ENCODE results near the gene CDKAL1.
"Not testable (repeated sequence)": the region's sequence is repeated elsewhere in the genome, so short reads cannot be mapped to it uniquely, and the experiment has no call there.

Gene CDKAL1

DNA sequence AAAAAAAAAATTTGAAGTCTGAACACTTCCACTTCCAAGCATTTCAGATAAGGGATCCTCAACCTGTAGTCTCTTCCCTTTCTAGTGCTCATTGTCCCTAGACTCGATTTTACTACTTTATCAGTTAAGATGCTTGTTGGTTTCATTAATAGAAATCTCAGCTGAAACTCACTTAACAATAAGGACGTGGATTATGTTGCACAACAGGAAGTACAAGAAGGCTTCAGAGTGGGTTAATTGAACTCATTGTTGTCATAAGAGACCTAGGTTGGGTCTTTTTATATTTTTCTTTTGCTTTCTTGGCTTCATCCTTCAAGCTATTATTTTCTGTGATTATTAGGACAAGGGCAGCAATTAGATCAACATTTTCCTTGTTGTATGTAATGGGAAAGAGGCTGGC lies 175.2 kb downstream of the CDKAL1 start:
- no peak for DNase-seq (ENCODE audit: low spot score)

DNA sequence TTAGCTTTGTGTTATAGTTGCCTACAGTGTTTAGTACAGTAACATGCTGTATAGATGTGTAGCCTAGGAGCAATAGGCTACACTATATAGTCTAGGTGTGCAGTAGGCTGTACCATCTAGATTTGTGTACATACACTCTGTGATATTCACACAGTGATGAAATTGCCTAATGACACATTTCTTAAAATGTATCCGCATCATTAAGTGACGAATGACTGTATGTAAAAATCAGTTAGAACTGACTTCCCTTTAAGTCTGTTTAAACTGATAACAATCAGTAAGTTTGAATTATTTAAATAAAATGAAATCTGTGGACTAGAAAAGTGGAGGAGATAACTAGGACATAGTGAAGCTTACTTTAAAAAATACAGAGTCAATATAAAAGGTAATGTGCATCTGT lies 176.1 kb downstream of the CDKAL1 start:
- DNase-seq (ENCODE audit: low spot score): no peak

DNA sequence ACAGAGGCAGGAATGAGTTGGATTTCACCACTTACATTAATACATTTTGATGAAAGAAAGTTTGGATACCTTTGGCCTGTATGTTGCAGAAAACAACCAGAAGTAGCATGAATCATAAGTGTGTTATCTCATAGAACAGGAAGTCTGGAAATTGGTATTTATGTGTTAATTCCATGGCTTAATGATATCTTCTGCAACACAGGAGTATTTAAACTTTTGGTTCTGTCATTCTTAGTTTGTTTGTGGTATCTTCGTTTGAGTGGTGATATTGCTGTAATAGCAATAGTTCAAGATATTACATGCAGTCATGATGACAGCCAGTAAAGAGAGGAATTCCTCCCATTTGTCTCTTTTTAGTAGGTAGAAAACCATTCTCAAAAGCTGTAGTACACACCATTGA lies 177.3 kb downstream of the CDKAL1 start:
- no peak for DNase-seq (ENCODE audit: low spot score)

DNA sequence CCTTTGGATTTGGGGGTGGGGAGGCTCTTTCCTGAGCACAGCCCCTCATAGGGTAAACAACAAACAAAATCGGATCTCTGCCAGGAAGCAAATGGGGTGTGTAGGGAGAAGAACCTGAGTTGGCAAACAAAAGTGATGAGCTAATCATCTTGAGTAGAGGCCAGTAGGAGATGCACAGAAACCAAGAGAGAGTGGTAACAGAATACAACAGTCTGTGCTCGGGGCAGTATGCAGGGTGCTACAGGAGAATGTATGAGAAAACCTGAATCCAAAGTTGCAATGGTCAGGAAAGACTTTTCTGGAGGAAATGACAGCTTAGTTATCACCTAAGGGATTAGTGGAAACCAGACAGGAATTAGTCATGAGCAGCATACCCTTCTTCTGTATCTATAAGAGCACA lies 177.8 kb downstream of the CDKAL1 start:
- no peak for DNase-seq (ENCODE audit: low spot score)

DNA sequence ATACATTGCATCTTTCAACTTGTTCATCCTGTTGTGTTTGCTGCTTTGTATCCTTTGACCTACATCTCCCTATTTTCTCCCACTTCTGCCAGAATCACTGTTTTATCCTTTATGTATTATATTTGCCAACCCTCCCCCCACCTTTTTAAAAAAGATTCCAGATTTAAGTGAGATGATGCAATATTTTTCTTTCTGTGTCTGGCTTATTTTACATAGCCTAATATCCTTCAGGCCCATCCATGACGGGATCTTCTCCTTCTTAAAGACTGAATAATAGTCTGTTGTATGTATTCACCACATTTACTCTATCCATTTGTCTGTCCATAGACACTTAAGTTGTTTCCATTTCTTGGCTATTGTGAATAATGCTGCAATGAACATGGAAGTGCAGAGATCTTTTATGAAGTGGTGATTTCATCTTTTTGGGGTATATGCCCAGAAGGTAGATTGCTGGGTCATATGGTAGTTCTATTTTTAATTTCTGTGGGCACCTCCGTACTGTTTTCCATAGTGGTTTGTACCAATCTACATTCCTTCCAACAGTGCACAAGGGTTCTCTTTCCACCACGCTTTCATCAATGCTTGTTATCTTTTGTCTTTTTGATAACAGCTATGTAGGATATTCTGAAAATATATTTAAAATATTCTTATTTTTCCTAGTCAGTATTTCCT lies 181.0 kb downstream of the CDKAL1 start:
- no peak for DNase-seq (ENCODE audit: low spot score)

DNA sequence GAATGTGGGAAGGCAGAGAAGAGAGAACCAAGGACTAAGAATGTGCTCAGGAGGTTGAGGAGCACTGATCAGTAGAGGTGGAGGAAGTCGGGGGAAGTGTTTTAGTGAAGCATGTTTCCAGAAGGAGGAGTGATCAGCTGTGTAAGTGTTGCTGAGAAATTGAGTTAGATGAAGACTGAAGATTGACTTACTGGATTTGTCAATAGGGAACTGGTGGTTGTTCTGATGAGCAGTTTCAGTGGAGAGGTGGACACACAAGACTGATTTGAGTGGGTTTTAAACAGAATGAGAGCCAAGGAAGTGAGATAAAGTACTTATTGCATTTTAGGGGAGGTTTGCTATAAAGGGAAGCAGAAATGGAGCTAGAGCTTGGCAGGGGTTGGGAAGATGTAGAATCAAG lies 182.6 kb downstream of the CDKAL1 start:
- no peak for DNase-seq (ENCODE audit: low spot score)

DNA sequence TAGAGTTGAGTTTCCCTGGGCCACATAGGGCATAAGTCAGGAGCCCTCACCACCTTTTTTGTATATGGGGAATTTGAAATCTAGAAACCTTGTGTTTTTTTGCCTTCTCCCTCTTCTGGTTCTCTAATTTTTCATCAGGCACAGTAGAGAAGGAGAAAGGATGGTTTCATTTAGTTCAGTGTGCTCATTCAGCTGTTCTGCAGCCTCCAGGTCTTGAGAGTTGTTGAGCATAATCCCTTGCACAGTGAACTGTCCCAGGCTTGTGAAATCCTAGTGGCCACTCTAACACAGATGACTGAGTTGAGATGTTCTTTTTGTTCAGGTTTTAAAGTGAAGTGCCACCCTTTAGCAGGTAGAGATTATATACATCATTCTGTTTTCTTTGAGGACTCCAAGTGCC lies 183.5 kb downstream of the CDKAL1 start:
- DNase-seq (ENCODE audit: low spot score): no peak

DNA sequence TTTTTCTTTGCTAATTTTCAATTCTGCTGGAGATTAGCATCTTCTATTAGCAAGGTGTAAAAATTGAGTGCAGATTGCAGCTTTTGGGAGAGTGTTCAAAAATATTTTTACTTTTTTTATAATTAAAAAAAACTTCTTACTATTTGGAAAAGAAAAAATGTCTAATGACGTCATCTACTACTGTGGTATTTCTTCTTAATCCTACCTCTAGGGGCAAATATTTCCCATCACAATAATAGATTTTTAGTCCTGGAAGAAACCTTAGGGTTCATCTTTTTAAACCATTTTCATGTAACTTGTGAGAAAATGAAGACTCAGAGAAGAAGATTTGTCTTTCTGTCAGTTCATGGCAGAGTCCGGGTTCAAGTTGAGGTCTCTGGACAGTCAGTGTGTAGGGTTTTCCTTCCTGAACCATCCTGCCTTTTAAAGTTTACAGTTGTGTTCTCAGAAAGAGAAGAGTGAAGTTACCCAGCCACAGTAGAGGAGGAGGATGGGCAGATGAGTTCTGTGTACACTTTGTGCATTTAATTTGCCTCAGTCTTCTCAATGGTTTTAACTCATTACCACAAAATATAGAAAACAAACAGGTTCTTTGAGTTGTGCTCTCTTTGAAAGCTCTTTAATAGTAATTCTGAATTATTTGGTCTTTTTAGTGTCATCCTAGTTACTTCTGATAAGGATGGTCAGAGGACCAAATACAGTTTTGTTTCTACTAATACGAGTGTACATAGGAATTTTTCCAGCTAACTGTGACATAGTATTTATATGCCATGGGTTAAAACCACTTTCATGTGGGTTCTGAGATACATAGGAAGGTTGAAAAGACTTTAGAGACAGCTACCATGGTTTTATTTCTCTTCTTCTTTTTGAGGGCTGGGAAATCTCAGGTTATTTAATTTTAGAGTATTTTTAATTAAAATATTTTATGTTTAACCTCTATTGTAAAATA lies 184.7 kb downstream of the CDKAL1 start:
- no peak for DNase-seq (ENCODE audit: low spot score)

DNA sequence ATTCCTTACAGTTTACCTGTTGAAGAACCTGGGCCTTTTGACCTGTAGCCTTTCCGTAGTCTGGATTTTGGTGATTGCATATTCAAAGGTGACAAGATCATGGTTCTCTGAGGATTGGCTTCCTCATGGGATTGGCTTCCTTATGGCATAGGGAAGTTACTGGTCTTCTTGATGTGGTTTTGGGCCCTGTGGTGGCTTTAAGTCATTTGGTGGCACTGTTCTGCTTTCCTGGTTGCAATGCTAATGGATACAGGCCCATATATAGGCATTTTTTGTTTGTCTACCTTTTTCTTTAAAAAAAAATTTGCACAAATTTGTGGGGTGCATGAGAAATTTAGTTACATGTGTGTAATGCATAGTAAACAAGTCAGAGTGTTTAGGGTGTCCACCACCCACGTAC lies 185.7 kb downstream of the CDKAL1 start:
- no peak for DNase-seq (ENCODE audit: low spot score)

DNA sequence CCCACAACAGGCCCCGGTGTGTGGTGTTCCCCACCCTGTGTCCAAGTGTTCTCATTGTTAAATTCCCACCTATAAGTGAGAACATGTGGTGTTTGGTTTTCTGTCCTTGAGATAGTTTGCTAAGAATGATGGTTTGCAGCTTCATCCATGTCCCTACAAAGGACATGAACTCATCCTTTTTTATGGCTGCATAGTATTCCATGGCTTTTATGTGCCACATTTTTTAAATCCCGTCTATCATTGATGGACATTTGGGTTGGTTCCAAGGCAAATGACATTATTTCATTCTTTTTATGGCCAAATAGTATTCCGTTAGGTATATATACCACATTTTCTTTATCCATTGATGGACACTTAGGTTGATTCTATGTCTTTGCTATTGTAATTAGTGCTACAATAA lies 186.9 kb downstream of the CDKAL1 start:
- DNase-seq (ENCODE audit: low spot score): not testable (repeated sequence)

DNA sequence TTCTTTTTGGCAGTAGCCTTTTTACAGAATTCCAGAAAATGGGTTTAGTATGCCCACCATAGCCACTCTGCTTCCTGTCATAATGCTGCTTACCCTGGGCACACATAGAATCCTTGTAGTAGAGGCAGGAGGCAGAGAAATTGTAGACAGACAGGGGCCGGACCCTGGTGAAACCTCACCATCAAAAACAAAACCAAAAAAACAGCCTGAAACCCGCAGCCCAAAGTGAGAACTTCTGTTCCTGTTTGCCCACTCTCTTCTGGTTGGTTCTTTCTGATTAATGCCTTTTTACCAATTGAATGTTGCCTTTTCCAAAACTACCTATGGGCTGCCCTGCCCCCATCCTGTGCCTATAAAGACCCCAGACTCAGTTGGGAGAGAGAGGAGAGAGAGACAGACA lies 188.2 kb downstream of the CDKAL1 start:
- no peak for DNase-seq (ENCODE audit: low spot score)

DNA sequence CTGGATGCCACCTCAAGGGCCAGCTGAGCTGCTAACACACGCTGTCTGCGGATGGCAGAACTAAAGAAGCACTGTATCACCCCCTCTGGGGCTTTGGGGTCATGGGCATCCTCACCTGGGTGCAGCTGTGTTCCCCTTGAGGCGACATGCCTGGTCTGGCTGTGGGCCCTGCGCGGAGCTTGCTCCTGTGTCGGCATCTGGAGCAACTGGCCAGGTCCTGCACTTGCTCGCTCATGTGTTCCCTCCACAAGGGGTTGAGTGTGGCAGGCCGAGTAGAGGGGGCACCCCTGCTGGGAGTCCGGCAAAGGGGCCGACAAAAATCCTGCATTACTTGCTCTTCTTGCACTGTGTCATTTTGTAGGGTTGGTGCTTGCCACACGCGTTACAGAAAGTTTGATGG lies 189.0 kb downstream of the CDKAL1 start:
- DNase-seq (ENCODE audit: low spot score): no peak

DNA sequence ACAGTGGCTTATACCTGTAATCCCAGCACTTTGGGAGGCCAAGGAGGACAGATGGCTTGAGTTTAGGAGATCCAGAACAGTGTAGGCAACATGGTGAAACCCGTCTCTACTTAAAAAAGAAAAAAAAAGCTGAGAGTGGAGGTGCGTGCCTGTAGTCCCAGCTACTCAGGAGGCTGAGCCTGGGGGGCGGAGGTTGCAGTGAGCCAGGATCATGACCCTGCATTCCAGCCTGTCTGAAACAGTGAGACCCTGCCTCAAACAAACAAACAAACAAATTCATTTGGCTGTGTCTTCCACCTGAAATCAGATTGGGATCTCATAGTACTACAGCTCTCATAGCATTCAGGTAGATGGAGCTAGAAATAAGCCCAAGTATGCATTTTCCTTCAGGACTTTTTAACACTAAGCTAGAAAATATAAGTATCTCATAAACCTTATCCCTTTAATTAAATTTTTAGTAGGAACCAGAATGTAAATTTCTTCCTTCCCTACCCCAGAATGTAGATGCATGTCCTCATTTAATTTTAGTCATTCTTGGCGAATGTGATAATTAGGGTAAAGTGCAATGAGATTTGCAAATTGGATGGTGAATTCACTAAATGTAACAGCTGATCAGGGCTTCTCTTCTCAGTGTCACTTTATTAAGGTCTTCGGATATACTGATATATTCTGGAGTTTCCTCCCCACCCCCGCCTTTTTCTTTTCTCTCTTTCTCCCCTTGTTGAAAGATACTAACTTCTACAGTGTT lies 190.4 kb downstream of the CDKAL1 start:
- DNase-seq (ENCODE audit: low spot score): no peak

DNA sequence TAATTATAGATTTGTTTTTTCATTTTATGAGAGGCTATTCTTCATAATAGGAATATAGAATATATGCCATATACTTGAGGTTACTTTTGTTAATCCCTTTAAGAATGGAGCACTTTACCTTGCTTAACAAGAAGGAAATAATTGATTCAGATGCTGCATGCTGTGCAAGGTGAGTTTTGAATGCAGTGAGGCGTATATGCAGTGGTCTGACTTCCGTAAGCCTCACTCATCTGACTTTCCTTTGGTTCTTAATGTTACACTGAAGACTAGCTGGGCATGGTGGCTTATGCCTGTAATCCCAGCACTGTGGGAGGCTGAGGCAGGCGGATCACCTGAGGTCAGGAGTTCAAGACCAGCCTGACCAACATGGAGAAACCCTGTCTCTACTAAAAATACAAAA lies 191.0 kb downstream of the CDKAL1 start:
- not testable (repeated sequence) for DNase-seq (ENCODE audit: low spot score)

DNA sequence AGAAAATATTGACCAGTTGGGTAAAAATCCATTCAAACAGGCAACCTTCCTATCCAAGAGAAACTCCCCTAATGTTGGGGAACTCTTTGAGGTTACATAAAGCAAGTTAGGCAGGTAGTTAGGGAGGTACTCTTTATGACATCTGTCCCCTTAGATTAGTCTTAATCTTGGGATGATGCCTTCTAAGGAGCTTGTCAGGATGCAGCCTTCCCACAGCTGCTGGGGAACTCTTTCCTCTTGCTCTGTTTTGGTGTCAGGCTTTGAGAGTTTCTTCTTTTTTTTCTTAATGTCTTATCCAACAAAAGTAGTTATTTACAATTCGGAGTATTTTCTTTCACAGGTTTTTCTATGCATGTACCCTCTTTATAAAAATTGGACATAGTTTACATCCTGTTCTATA lies 194.8 kb downstream of the CDKAL1 start:
- no peak for DNase-seq (ENCODE audit: low spot score)

DNA sequence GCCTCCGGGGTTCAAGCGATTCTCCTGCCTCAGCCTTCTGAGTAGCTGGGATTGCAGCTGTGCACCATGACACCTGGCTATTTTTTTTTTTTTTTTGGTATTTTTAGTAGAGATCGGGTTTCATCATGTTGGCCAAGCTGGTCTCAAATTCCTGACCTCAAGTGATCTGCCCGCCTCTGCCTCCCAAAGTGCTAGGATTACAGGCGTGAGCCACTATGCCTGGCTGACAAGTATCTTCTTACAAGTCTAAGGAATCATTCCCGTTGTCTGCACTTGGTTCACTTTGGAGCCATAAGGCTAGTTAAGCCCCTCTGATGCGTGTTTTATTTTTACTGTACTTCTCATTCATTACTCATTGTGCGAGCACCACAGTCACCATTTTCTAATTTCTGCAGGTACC lies 198.1 kb downstream of the CDKAL1 start:
- not testable (repeated sequence) for DNase-seq (ENCODE audit: low spot score)

DNA sequence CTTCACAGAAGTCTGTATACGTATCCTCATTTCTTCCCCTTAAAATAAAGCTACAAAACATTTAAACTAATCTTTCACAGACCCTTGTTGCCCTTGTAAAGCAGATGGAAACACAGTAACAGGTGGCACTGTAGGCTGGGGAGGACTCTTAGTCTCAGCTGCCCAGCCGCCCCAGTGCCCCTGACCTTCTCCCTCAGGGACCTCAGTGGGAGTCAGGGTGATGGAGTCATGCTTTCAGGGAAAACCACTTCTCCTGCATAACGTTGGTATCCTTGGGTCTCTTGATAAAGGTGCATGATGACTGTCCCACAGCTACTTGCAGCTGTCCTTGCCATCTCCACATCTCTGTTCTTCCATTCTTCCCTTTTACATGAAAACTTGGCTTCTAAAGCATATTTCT lies 198.6 kb downstream of the CDKAL1 start:
- no peak for DNase-seq (ENCODE audit: low spot score)

DNA sequence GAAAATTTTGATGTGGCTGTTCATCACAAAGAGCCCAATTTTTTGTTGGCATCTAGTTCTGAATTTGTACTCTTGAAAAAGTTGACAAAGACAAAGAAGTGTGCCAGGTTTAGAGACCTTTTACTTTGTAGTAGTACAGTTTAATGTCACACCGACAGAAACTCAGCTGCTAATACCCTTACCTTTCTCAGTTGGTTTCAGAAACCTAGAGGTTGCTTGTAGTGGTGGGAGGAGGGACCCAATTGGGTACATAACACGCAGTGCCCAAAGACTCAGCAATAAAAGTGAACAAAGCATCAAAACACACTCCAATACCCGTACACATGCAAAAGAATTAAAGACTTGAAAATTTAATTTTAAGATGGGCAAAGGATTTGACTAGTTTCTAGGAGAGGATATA lies 203.7 kb downstream of the CDKAL1 start:
- DNase-seq (ENCODE audit: low spot score): no peak

DNA sequence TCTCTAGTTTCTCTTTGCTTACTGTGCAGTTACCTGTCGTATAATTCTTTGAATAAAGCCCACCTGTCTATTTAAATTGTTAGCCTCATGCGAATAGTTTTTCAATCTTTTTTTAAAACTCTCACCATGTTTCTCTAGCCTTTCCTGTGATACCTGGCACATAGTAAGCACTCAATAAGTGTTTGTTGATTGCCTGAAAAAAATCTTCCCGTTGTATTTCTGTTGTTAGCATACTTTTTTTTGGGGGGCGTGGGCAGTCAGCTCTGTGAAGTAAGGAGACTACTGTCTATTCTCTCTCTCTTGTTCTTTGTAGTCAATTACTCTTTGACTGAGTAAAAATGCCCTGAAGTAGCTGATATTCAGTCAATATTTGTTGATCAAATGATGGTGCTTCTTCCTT lies 205.8 kb downstream of the CDKAL1 start:
- no peak for DNase-seq (ENCODE audit: low spot score)

DNA sequence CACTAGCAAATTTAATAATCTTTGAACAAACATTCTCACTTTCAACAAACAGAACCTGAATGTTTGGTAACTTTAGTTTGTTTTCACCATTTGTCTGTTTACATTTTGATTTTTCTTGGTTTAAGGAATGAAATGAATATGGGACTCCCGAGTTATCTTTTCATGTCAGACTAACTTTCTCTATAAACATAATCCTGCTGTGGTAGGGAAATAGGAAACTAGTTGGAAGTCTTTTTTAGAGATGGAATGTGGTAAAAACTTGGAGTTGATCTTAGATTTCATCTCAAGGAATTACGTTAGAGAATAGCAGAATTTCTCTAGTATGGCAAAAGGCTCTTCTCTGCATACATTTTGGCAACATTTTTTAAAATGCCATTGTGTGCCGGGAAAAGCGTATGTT lies 206.5 kb downstream of the CDKAL1 start:
- no peak for DNase-seq (ENCODE audit: low spot score)

DNA sequence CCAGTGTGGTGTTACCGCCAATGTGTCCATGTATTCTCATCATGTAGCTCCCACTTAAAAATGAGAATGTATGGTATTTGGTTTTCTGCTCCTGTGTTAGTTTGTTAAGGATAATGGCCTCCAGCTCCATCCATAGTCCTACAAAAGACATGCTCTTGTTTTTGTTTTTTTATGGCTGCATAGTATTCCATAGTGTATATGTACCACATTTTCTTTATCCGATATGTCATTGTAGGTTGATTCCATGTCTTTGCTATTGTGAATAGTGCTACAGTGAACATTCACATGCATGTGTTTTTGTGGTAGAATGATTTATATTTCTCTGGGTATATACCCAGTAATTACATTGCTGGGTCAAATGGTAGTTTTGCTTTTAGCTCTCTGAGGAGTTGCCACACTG lies 207.2 kb downstream of the CDKAL1 start:
- no peak for DNase-seq (ENCODE audit: low spot score)

DNA sequence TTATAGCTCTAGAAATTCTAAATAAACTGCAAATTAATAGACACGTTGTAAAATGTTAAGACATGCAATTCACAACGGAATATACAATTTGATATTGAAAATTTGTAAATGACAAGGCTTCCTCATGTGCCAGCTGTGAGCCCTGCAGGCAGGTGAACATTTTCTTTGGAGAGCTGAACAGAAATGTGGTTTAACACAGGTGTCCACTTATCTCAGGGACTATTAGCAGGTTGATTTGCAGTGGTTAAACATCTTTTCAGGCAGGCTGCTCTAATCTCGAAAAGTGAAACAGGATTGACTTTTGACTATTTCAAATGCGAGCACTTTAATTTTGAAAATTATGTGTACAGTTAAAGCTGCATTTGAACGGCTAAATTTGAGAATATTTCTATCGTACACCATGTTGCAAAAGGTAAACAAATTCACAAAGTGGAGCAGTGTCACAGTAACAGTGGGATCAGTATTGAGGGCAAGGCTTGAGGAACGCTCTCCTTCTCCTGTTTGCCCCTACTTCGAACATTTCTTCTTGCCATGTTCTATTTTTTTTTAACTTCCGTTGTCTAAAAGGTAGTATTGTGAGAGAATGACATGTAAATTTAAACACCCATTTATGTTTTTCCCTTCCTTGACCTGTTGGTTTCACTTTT lies 210.8 kb downstream of the CDKAL1 start:
- no peak for DNase-seq (ENCODE audit: low spot score)

Measured in hematopoietic multipotent progenitor cell treated with erythropoietin and hydrocortisone succinate and interleukin-3 and kit ligand, for 17 days (in vitro differentiated cells).